Measurements from ENCODE around the gene ADK.

The ADK gene

GRCh38 chr10:74738052-74738451, 587.0 kb downstream of the ADK start:
- DNase-seq (ENCODE audit: low read depth in 2 of 2): no peak

- no peak for DNase-seq (ENCODE audit: low read depth in 2 of 2)
Observed at GRCh38 chr10:74738542-74738941, 587.5 kb downstream of the ADK start.

GRCh38 chr10:74738985-74739567, 588.1 kb downstream of the ADK start:
- no peak for DNase-seq (ENCODE audit: low read depth in 2 of 2)

GRCh38 chr10:74743401-74743800, 592.4 kb downstream of the ADK start:
- DNase-seq (ENCODE audit: low read depth in 2 of 2): no peak

GRCh38 chr10:74745449-74745848, 594.4 kb downstream of the ADK start:
- DNase-seq (ENCODE audit: low read depth in 2 of 2): no peak

- no peak for DNase-seq (ENCODE audit: low read depth in 2 of 2)
Observed at GRCh38 chr10:74746813-74747212, 595.8 kb downstream of the ADK start.

GRCh38 chr10:74748468-74749031, 597.5 kb downstream of the ADK start:
- DNase-seq (ENCODE audit: low read depth in 2 of 2): no peak

- no peak for DNase-seq (ENCODE audit: low read depth in 2 of 2)
Observed at GRCh38 chr10:74750848-74751274, 599.8 kb downstream of the ADK start.

GRCh38 chr10:74752371-74753040, 601.5 kb downstream of the ADK start:
- no peak for DNase-seq (ENCODE audit: low read depth in 2 of 2)

- no peak for DNase-seq (ENCODE audit: low read depth in 2 of 2)
Observed at GRCh38 chr10:74753442-74754211, 602.6 kb downstream of the ADK start.

- no peak for DNase-seq (ENCODE audit: low read depth in 2 of 2)
Observed at GRCh38 chr10:74754381-74754821, 603.4 kb downstream of the ADK start.

- DNase-seq (ENCODE audit: low read depth in 2 of 2): no peak
Observed at GRCh38 chr10:74755273-74755672, 604.3 kb downstream of the ADK start.
